C4-2B (cell line): Measurements from ENCODE around the gene ETV3.

Experiments
- CTCF ChIP-seq: fragments of 450-650 bp; conservative IDR thresholded peaks from 2 replicates; pipeline ENCODE4 v1.5.1; 2017; ENCODE audit warnings: mild to moderate bottlenecking
- ZFX ChIP-seq: fragments of 450-650 bp; IDR thresholded peaks from 2 replicates; pipeline ENCODE4 v1.6.1; 2017

- TF ChIP-seq CTCF, result no peak
- no peak for TF ChIP-seq ZFX
Observed at GRCh38 chr1:157133426-157133825, 4.8 kb downstream of the ETV3 start.
